Suprapubic skin (tissue), 4 donors: ENCODE measurements around the gene SERGEF.

ENCODE experiments used
- CTCF ChIP-seq, 2 donors: fragments of 200-600 bp in 1 of 2; fragments of 450-650 bp in 1 of 2; sonication (generic) in 1 of 2; IDR thresholded peaks; one replicate each; pipeline ENCODE4 v1.5.1; 2016 to 2019; ENCODE audit warnings: antibody characterized with exemption in 2 of 2, mild to moderate bottlenecking in 1 of 2, moderate library complexity in 1 of 2
- POLR2A ChIP-seq, 2 donors: fragments of 450-650 bp; IDR thresholded peaks; one replicate each; pipeline ENCODE4 v1.6.1; 2017; ENCODE audit warnings: antibody characterized with exemption in 2 of 2, mild to moderate bottlenecking in 2 of 2, moderate library complexity in 2 of 2
- POLR2AphosphoS5 ChIP-seq, 3 donors: sonication (generic); formaldehyde crosslinking; IDR thresholded peaks; one replicate each; pipeline ENCODE4 v1.6.1; 2017; ENCODE audit warnings: antibody characterized with exemption in 3 of 3

GRCh38 chr11:17746096-17746495 lies 266.8 kb downstream of the SERGEF start:
- no peak for TF ChIP-seq CTCF (IDR thresholded peaks at IDR 0.05)
- no peak for TF ChIP-seq POLR2A (IDR thresholded peaks at IDR 0.05)
- TF ChIP-seq POLR2AphosphoS5 (IDR thresholded peaks at IDR 0.05) = no peak
